ENCODE results near the gene NDEL1. TPM values are rescaled to one million over a fixed set of nuclear protein-coding genes. Genes with fewer than 3 reads are reported as not detected.
A peak's percentile ranks its signal among the peaks of the same experiment; 100 is the strongest.

Gene NDEL1
- total RNA-seq, 2 experiments from 2014 or later: 37.5 to 47.8 TPM

GRCh38 chr17:8406174-8406573 lies 29.5 kb upstream of the NDEL1 start:
- Mint-ChIP-seq H3K36me3 (no peaks in the 10 kb centered on the region), H3K4me1 (peaks cover 6% of the 10 kb centered on the region), H3K27ac (no peak overlapping the region), H3K27me3 (peaks cover 19% of the 10 kb centered on the region), H3K4me3 (no peak overlapping the region), H3K9me3 (no peaks in the 10 kb centered on the region)
- DNase-seq: no peak

GRCh38 chr17:8408371-8408770 lies 27.3 kb upstream of the NDEL1 start:
- H3K9me3 Mint-ChIP-seq: no peaks in the 10 kb centered on the region
- peaks cover 26% of the 10 kb centered on the region for H3K27me3 Mint-ChIP-seq
- peaks cover 12% of the 10 kb centered on the region for H3K4me1 Mint-ChIP-seq
- H3K4me3 Mint-ChIP-seq: no peak overlapping the region
- no peak overlapping the region for H3K27ac Mint-ChIP-seq
- H3K36me3 Mint-ChIP-seq: no peaks in the 10 kb centered on the region
- no peak for DNase-seq

- DNase-seq: peak; percentile 69
- Mint-ChIP-seq H3K27ac (no peak overlapping the region), H3K9me3 (no peaks in the 10 kb centered on the region), H3K4me1 (peaks cover 16% of the 10 kb centered on the region), H3K36me3 (no peaks in the 10 kb centered on the region), H3K27me3 (peaks cover 26% of the 10 kb centered on the region), H3K4me3 (no peak overlapping the region)
Measured at GRCh38 chr17:8409966-8410882, 25.5 kb upstream of the NDEL1 start.

GRCh38 chr17:8410883-8411238 lies 24.8 kb upstream of the NDEL1 start:
- H3K27ac Mint-ChIP-seq: no peak overlapping the region
- no peaks in the 10 kb centered on the region for H3K9me3 Mint-ChIP-seq
- H3K36me3 Mint-ChIP-seq: no peaks in the 10 kb centered on the region
- peaks cover 16% of the 10 kb centered on the region for H3K4me1 Mint-ChIP-seq
- H3K4me3 Mint-ChIP-seq: no peak overlapping the region
- no peak for DNase-seq
- peaks cover 26% of the 10 kb centered on the region for H3K27me3 Mint-ChIP-seq

- no peak for DNase-seq
- Mint-ChIP-seq H3K27ac (no peak overlapping the region), H3K4me1 (peaks cover 16% of the 10 kb centered on the region), H3K36me3 (no peaks in the 10 kb centered on the region), H3K9me3 (no peaks in the 10 kb centered on the region), H3K27me3 (peaks cover 27% of the 10 kb centered on the region), H3K4me3 (no peak overlapping the region)
Measured at GRCh38 chr17:8412089-8412488, 23.6 kb upstream of the NDEL1 start.

GRCh38 chr17:8413328-8413727 lies 22.4 kb upstream of the NDEL1 start:
- peaks cover 32% of the 10 kb centered on the region for H3K27me3 Mint-ChIP-seq
- no peaks in the 10 kb centered on the region for H3K9me3 Mint-ChIP-seq
- no peaks in the 10 kb centered on the region for H3K36me3 Mint-ChIP-seq
- no peak overlapping the region for H3K27ac Mint-ChIP-seq
- H3K4me3 Mint-ChIP-seq: no peak overlapping the region
- H3K4me1 Mint-ChIP-seq: peaks cover 16% of the 10 kb centered on the region
- no peak for DNase-seq

- Mint-ChIP-seq H3K9me3 (no peaks in the 10 kb centered on the region), H3K27me3 (peaks cover 37% of the 10 kb centered on the region), H3K36me3 (no peaks in the 10 kb centered on the region), H3K27ac (no peak overlapping the region), H3K4me3 (no peak overlapping the region), H3K4me1 (peaks cover 16% of the 10 kb centered on the region)
- no peak for DNase-seq
Measured at GRCh38 chr17:8413938-8414337, 21.7 kb upstream of the NDEL1 start.

GRCh38 chr17:8417806-8418205 lies 17.9 kb upstream of the NDEL1 start:
- no peak for DNase-seq
- Mint-ChIP-seq H3K4me3 (no peak overlapping the region), H3K9me3 (no peaks in the 10 kb centered on the region), H3K36me3 (no peaks in the 10 kb centered on the region), H3K27me3 (peaks cover 38% of the 10 kb centered on the region), H3K4me1 (peaks cover 9% of the 10 kb centered on the region), H3K27ac (no peak overlapping the region)

GRCh38 chr17:8418471-8418870 lies 17.2 kb upstream of the NDEL1 start:
- Mint-ChIP-seq H3K27ac (no peak overlapping the region), H3K4me1 (peaks cover 2% of the 10 kb centered on the region), H3K36me3 (no peaks in the 10 kb centered on the region), H3K27me3 (peaks cover 34% of the 10 kb centered on the region), H3K9me3 (no peaks in the 10 kb centered on the region), H3K4me3 (no peak overlapping the region)
- no peak for DNase-seq

GRCh38 chr17:8419305-8419704 lies 16.4 kb upstream of the NDEL1 start:
- Mint-ChIP-seq H3K9me3 (no peaks in the 10 kb centered on the region), H3K27me3 (peaks cover 34% of the 10 kb centered on the region), H3K4me3 (no peak overlapping the region), H3K27ac (no peak overlapping the region), H3K36me3 (no peaks in the 10 kb centered on the region), H3K4me1 (no peaks in the 10 kb centered on the region)
- no peak for DNase-seq

- DNase-seq: no peak
- no peaks in the 10 kb centered on the region for H3K36me3 Mint-ChIP-seq
- no peak overlapping the region for H3K4me3 Mint-ChIP-seq
- no peaks in the 10 kb centered on the region for H3K4me1 Mint-ChIP-seq
- no peak overlapping the region for H3K27ac Mint-ChIP-seq
- H3K27me3 Mint-ChIP-seq: peaks cover 34% of the 10 kb centered on the region
- no peaks in the 10 kb centered on the region for H3K9me3 Mint-ChIP-seq
Measured at GRCh38 chr17:8420041-8420934, 15.4 kb upstream of the NDEL1 start.

GRCh38 chr17:8421571-8421970 lies 14.1 kb upstream of the NDEL1 start:
- Mint-ChIP-seq H3K4me1 (no peaks in the 10 kb centered on the region), H3K4me3 (no peak overlapping the region), H3K9me3 (no peaks in the 10 kb centered on the region), H3K27ac (no peak overlapping the region), H3K36me3 (no peaks in the 10 kb centered on the region), H3K27me3 (peaks cover 29% of the 10 kb centered on the region)
- no peak for DNase-seq

GRCh38 chr17:8426094-8426720 lies 9.5 kb upstream of the NDEL1 start:
- H3K9me3 Mint-ChIP-seq: no peaks in the 10 kb centered on the region
- H3K27ac Mint-ChIP-seq: no peak overlapping the region
- H3K36me3 Mint-ChIP-seq: no peaks in the 10 kb centered on the region
- H3K4me3 Mint-ChIP-seq: no peak overlapping the region
- H3K4me1 Mint-ChIP-seq: no peaks in the 10 kb centered on the region
- no peaks in the 10 kb centered on the region for H3K27me3 Mint-ChIP-seq
- DNase-seq: no peak

- H3K4me3 Mint-ChIP-seq: no peak overlapping the region
- H3K36me3 Mint-ChIP-seq: no peaks in the 10 kb centered on the region
- H3K27ac Mint-ChIP-seq: no peak overlapping the region
- no peak for DNase-seq
- H3K27me3 Mint-ChIP-seq: no peaks in the 10 kb centered on the region
- no peaks in the 10 kb centered on the region for H3K9me3 Mint-ChIP-seq
- H3K4me1 Mint-ChIP-seq: no peaks in the 10 kb centered on the region
Measured at GRCh38 chr17:8426802-8427201, 8.9 kb upstream of the NDEL1 start.

GRCh38 chr17:8430966-8431365 lies 4.7 kb upstream of the NDEL1 start:
- Mint-ChIP-seq H3K4me1 (peaks cover 4% of the 10 kb centered on the region), H3K9me3 (no peaks in the 10 kb centered on the region), H3K27ac (no peak overlapping the region), H3K36me3 (no peaks in the 10 kb centered on the region), H3K4me3 (no peak overlapping the region), H3K27me3 (no peaks in the 10 kb centered on the region)
- DNase-seq: no peak
